HG02885 (cell line): ENCODE measurements around the gene SLC43A3.

Experiments
- ATAC-seq: cut with Tn5 transposase; IDR thresholded peaks from one replicate; pipeline ENCODE4 v1.9.1; 2021; ENCODE audit warnings: mild to moderate bottlenecking; ENCODE audit not compliant: unreplicated experiment, poor library complexity

SLC43A3 gene

DNA sequence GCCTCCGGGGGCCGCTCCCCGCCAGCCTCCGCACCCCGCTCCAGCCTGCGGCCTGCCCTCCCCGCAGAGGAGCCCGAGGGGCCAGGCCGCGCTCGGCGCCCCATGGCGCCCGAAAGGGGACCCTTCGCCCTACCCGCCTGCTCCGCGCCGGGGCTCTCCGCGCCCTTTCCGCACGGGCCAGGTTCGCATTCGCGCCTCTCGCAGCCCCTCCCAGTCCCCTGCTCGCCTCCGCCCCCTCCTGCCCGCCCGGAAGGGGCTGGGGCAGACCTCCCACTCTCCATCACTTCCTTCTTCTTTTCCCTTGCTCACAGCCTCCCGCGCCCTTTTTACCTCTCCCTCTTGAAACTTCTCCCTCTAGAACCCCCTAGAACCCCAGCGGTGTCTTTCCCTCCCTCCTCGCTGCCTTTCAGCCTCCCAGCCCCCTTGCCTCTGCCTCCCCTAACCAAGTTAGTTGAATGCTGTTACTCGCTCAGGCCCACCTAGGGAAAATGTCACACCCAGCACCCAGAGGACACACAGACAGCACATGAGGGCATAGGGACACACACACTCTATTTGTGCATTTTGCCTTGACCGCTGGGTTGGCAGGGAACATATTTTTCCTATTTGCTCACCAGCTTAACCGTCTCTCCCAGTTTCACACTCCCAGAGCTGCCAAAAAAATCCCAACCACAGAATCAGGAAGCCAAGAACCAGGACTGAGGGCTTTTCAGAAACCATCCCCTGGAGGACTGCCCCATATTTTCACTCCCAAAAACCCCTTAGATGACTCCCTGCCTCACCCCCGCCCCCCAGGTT lies at the start of gene SLC43A3:
SLC43A3 (minus strand) TSS at position 193 of the 798 bp plus-strand sequence. CDS start 949 bp downstream, outside the sequence.
- ATAC-seq: peak; percentile 63

DNA sequence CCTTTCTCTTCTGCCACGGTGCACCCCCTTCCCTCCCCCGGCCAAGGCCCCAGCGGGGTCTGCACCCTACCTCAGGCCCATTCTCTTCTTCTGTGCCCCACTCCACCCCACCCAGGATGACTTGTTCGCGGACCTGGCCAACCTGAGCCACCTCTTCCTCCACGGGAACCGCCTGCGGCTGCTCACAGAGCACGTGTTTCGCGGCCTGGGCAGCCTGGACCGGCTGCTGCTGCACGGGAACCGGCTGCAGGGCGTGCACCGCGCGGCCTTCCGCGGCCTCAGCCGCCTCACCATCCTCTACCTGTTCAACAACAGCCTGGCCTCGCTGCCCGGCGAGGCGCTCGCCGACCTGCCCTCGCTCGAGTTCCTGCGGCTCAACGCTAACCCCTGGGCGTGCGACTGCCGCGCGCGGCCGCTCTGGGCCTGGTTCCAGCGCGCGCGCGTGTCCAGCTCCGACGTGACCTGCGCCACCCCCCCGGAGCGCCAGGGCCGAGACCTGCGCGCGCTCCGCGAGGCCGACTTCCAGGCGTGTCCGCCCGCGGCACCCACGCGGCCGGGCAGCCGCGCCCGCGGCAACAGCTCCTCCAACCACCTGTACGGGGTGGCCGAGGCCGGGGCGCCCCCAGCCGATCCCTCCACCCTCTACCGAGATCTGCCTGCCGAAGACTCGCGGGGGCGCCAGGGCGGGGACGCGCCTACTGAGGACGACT lies 49.3 kb upstream of the SLC43A3 start:
- ATAC-seq: peak; percentile 43

DNA sequence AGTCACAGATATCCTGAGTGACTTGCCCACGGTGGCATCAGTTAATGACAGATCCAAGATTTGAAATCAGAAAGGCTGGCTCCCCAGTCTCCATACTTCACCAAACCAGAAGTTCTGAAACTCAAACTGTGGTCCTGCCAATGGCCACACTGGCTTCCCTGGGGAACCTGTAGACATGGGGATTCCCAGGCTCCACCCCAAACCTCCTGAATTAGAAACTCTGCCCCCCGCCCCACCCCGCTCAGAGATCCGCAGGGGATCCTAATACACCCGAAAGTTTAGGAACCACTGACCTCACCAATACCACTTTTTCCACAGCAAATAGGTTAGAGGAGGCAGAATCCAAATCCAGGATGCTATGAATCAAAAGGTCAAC lies 48.7 kb upstream of the SLC43A3 start:
- ATAC-seq: no peak

DNA sequence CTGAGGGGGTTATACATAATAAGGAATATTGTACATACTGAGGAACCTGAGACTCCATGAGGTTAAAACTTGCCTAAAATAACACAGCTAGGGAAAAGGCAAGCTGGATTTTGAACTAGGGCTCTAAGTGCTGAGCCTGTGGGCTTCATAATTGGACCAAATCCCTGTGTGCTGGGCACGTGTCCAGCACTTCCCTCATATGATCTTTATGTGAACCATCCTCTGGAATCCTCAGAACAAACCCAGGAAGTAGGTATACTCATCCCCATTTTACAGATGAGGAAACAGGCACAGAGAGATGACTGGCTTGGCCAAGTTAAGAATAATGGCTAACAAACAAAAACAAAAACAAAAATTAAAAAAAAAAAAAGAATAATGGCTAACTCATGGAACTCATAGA lies 48.3 kb upstream of the SLC43A3 start:
- ATAC-seq: no peak

DNA sequence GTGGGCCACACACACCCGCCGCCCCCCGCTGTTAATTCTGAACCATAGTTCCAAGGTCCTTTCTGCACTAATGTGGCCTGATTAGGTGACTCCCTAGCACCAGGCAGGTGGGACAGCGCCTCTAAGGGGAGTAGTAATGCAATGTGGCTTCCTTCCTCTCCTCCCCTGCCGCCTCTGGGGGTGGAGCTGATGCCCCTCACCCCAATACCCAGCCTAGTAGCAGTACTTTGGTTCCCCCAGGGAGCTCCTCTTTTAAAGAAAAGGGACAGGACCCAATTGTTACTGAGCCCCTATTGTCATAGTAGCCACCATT lies 47.8 kb upstream of the SLC43A3 start:
- no peak for ATAC-seq

DNA sequence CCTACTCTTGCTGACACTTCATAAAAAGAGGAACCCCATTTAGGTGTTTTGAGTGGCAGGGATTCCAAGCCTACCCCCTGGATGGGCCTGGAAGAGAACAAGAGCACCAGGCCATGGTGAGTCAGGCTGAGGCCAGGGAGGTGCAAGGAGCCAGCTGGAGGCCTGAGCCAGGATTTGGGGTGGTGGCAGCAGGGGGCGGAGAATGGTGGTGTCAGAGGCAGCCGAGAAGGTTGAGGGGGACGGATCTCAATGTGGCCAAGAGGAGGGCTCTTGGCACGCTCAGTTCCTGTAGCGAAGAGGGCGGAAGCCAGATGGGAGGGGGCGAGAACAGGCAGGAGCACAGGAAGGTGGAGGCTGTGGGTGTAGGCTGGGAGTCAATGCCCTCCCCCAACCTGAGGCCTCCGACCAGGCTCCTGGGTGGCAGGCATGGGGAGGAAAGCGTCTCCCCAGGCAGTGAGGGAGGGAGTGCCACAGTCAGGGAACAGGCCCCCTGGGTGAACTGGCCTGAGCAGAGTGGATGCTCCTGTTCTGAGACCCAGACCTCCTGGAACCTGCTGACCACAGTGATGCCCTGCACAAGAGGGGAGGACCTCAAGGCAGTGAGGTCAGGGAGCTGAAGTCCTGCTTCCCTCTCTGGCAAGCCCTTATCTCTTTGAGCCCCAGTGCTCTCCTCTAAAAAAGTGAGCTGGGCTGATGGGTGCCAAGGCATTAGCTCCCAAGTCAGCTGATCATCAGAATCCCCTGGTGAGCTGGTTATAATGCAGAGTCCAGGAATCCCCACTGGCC lies 47.3 kb upstream of the SLC43A3 start:
- no peak for ATAC-seq

DNA sequence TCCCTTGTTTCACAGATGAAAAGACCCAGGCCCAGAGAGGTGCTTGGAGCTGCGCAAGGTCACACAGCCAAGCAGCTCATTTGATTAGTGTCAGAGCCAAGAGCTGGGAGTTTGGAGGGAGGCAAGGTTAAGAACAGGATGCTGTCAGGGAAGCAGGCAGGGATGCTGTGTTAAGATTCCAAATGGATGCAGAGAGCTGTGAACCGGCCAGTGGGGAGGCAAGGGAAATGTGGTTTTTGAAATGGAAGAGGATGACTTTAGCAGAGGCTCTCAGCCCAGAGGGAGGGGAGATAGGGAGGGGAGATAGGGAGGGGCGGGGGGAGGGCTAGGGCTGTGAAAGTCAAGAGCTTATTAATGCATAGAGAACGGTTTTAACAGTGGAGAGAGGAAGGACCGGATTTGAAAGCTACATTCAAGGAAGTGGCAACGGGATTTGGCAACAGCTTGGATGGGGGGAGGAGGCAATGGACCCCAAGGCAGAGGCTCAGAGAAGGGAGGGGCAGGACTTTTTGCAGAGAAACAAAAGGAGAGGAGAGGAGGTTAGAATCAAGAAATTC lies 46.4 kb upstream of the SLC43A3 start:
- ATAC-seq: no peak

DNA sequence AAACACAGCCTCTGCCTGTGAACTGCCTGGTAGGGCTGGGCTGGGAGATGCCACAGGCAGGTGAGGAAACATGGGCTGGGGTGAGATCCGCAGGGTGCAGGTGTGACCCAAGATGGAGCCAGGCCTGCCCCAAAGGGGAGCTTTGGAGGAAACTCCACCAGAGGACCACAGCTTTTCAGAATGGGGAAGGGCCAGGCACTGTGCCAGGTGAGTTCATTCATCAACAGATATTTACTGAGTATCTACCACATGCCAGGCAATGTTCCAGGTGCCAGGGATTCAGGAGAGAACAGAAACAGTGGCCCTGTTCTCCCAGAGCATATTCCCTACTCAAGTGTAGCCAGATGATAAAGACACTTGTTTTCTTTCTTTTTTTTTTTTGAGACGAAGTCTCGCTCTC lies 44.6 kb upstream of the SLC43A3 start:
- ATAC-seq: no peak

DNA sequence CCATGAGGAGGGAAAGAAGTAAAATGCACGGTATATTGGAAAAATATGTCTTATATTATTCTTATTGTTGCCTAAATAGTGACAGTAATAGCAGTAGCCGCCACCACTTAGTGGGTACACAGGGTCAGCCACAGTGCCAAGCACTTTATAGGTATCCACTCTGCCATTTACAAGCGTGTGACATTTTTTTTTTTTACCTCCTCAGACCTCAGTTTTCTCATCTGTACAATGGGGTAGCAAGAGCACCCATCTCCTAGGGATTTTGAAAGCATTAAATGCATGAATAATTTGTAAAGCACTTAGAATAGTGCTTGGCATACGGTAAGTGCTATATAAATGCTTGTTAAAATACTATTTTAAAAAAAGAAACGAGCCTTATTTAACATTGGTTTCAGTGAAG lies 42.3 kb upstream of the SLC43A3 start:
- no peak for ATAC-seq

DNA sequence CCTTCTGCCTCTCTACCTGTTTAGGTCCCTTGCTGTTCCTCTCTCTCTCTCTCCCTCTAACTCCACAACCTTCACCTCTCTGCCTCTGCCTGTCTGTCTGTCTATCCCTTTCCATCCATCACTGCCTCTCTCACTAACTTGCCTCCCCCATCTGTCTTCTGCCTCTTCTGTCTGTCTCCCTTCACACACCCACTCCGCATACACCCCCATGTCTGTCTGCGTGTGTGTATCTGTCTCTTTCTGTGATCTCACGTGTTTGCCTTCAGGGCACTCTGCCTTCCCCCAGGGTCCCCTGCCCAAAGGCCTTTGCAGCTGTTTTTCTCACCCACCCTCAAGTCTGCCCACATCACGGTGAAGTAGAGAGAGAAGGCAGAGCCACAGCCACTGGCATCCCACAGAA lies 41.4 kb upstream of the SLC43A3 start:
- ATAC-seq: no peak

DNA sequence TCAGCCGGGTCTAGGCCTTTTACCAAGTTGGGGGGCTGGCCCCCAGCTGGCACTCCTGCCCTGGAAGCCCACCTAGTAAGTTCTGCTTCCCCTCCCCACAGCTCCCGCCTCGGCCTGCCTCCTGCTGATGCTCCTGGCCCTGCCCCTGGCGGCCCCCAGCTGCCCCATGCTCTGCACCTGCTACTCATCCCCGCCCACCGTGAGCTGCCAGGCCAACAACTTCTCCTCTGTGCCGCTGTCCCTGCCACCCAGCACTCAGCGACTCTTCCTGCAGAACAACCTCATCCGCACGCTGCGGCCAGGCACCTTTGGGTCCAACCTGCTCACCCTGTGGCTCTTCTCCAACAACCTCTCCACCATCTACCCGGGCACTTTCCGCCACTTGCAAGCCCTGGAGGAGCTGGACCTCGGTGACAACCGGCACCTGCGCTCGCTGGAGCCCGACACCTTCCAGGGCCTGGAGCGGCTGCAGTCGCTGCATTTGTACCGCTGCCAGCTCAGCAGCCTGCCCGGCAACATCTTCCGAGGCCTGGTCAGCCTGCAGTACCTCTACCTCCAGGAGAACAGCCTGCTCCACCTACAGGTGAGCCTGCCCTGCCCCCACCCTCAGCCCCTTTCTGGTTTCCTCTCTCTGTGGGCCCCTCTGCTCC lies 40.7 kb upstream of the SLC43A3 start:
- ATAC-seq: no peak

DNA sequence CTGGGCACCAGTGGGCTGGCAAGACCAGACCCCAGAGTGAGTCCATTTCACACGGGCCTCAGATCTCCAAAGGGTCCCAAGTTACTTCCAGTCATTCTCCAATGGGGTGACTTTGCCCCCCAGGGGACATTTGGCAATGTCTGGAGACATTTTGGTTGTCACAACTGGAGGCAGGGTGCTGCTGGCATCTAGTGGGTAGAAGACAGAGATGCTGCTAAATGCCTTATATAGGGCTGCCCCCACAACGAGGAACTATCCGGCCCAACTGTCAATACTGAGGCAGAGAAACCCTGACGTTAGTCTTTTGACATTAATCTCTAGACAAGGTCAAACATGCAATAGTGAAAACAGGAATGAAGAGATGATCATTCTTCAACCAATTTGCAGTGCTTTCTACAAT lies 39.8 kb upstream of the SLC43A3 start:
- ATAC-seq: no peak

DNA sequence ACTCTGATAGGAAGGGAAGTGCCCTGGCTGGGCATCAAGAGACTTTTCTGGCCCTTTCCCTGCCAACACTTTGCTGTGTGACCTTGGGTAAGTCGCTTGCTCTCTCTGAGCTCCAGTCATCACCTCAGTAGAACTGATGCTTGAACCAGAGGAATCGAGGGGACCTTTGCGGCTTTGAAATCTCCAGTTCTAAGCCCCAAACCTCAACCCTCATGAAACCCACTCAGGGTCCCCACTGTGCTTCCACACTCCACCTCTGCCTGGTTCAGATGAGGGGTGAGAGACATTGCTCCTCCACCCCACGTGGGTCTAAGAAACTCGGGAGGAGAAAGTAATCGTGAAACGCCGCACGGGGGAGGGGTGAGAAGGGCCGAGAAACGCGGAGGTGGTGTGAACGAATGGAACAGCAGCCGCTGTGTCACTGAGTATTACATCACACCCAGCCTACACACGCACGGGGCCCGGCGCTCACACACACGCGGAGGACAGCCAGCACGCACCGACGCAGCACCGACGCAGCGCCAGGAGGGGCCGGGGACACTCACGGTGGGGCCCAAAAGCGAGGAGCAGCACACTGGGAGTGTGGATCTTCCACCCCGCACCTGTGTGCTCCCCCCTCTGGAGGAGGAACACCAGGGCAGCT lies 37.7 kb upstream of the SLC43A3 start:
- ATAC-seq: no peak

DNA sequence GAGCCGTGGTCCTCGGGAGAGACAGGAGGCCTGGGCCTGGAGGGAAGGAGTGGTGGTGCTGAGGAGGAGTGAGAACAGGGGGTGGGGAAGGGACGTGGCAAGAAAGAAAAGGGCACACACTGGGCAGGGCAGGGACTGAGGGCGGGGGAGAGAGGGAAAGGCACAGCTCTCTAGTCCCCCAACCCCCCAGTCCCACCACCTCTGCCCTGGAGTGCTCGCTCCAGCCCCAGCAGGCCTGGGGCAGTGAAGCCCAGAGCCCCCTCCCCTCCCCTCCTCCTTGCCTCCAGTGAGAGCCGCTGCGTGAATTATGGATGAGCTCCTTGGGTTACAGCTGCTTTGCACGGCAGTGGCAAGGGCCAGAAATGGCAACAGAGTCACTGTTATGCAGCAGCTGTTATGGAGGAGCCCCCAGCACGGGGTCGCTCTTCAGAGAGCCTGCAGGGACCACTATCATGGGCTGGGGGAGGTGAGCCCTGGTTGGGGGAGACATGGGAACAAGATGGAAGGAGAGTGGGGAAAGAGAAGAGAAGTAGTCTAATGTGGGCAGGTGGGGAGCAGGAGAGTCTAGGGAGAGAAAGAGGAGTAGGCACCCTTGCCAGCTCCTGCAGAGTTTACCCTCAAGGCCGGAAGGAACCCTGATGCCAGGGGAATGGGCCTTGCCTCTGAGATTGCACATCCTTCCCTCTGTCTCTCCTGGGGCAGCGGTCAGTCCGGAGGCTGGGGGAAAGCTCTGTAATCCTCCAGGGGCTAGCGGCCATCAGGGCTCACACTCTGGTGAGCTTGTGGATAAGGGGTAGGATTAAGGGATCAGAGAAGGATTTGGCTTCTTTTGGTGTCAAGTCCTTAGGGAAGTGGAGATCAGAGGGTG lies 37.0 kb upstream of the SLC43A3 start:
- no peak for ATAC-seq

DNA sequence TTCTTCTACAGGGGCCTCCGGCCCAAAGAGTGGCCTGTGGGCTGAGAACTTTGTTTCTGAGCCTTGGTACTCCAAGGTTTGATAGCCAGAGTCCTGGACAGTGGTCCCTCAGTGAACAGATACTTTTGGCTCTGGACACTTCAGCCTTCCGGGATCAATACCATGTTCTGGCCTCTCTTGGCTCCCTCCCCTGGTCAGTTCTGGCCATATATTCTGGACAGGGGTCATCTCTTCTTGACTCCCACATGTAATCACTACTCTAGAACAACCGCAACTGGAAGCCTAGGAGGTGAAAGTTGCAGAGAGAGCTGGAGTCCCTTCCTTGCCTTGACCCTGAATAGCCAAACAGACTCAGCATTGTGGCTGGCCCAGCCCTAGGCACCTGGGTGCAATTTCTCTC lies 35.7 kb upstream of the SLC43A3 start:
- ATAC-seq: no peak

DNA sequence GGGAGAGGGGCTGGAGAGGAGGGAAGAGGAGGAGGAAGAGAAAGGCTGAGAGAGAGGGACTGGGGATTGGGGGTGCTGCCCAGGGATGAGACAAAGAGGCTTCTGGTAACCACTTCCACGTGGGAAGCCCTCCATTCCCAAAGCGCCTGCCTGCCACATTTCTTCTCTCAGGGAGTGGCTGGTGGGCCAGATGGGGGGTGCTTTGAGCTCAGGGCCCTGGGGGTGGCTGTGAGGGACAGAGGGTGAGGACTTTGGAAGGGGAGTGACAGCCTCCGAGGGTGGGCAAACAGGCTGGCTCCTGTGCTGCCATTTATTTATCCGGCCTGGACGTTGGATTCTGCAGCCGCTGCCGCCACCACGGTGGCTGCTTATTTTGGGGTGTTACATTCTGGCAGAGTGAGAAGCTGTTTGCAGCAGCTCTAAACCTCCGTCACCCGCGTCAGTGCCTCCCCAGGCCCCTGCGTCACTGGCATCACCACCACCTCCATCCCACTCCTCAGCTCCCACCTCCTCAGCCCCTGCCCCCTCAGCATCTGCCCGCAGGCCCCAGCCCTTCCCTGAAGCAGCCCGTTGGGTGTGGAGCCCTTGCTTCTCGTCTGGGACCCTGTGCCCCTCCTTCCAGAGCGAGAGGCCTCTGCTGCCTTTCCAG lies 35.0 kb upstream of the SLC43A3 start:
- no peak for ATAC-seq

DNA sequence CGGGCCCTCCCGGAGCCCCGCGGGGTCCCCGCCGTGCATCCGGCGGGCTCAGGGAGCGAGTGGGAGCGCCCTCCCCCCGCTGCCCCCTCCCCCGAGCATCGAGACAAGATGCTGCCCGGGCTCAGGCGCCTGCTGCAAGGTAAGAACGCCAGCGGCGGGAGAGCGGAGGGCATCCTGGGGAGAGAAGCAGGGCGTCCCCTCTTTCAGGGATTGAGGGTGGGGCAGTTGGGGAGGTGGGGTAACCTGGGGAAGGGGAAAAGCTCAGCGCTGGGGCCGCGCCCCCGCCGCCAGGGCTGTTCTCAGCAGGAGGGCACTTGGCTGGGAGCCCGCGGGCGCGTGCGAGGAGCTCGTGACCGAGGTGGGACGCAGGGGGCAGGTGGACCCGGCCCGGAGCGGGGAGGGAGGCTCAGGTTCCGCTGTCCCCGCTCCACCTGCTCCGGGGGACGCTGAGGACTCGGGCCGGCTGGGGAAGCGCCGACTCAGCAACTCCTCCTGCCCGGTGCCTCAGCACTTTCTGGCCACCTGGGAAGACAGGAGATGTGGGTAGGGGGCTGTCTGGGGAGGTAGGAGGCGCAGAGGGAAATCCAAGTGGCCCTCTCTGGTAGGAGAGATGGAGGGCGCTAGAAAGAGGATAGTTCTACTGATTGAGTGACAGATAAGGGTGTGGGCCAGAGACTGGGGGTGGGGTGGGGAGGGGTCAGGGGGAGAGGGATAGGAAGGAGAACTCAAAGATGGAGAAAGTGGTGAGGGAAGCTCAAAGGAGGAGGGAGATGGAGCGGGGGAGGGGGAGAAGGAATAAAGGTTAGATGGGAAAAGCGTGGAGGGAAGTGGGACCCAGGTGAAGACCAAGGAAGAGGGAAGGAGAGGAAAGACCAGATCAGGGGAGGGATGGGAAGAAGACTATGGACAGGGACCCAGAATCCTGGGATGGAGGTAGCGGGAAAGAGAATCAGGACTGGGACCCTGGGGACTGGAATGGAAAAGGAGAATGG lies 34.1 kb upstream of the SLC43A3 start:
- peak; percentile 7 for ATAC-seq
